Eye (tissue), 1 donor: ENCODE results near the gene ROR2.
A peak's percentile ranks its signal among the peaks of the same experiment; 100 is the strongest.
"Not testable (repeated sequence)": the region's sequence is repeated elsewhere in the genome, so short reads cannot be mapped to it uniquely, and the experiment has no call there.

Experiments
- DNase-seq: peaks from one replicate; pipeline ENCODE4 v3.0.0-alpha.2; 2015

The ROR2 gene

GRCh38 chr9:91547081-91547480 is 402.9 kb downstream of the ROR2 start:
- DNase-seq = no peak

GRCh38 chr9:91546574-91546973 is 403.5 kb downstream of the ROR2 start:
- DNase-seq = no peak

GRCh38 chr9:91541734-91542133 is 408.3 kb downstream of the ROR2 start:
- DNase-seq = no peak

- DNase-seq = not testable (repeated sequence)
These were observed 409.5 kb downstream of the ROR2 start for GRCh38 chr9:91540506-91540905.

- no peak for DNase-seq
These were observed 413.8 kb downstream of the ROR2 start for GRCh38 chr9:91536211-91536691.

- no peak for DNase-seq
These were observed 415.7 kb downstream of the ROR2 start for GRCh38 chr9:91534374-91534773.

- DNase-seq = no peak
These were observed 416.6 kb downstream of the ROR2 start for GRCh38 chr9:91533382-91533781.

- no peak for DNase-seq
These were observed 417.7 kb downstream of the ROR2 start for GRCh38 chr9:91532325-91532724.

- DNase-seq = no peak
These were observed 419.2 kb downstream of the ROR2 start for GRCh38 chr9:91530829-91531228.

- DNase-seq = no peak
These were observed 427.5 kb downstream of the ROR2 start for GRCh38 chr9:91522481-91522880.

- DNase-seq = no peak
These were observed 430.3 kb downstream of the ROR2 start for GRCh38 chr9:91519520-91520277.

- no peak for DNase-seq
These were observed 431.6 kb downstream of the ROR2 start for GRCh38 chr9:91518462-91518861.

GRCh38 chr9:91517801-91518200 is 432.2 kb downstream of the ROR2 start:
- DNase-seq = no peak

GRCh38 chr9:91517332-91517731 is 432.7 kb downstream of the ROR2 start:
- DNase-seq = not testable (repeated sequence)

- DNase-seq = no peak
These were observed 433.3 kb downstream of the ROR2 start for GRCh38 chr9:91516777-91517176.

GRCh38 chr9:91516081-91516480 is 433.9 kb downstream of the ROR2 start:
- DNase-seq = no peak

GRCh38 chr9:91515074-91515687 is 434.8 kb downstream of the ROR2 start:
- DNase-seq = peak; percentile 56
